GM18519 (cell line): ENCODE results near the gene TSSC4.
A peak's percentile ranks its signal among the peaks of the same experiment; 100 is the strongest.
"Not testable (repeated sequence)": the region's sequence is repeated elsewhere in the genome, so short reads cannot be mapped to it uniquely, and the experiment has no call there.

ENCODE experiments used
- ATAC-seq: cut with Tn5 transposase; IDR thresholded peaks from one replicate; pipeline ENCODE4 v1.9.1; 2021; ENCODE audit warnings: mild to moderate bottlenecking, moderate library complexity; ENCODE audit not compliant: unreplicated experiment, low FRiP score

The TSSC4 gene

GRCh38 chr11:2400069-2400761, at the start of gene TSSC4:
TSS of gene TSSC4 (plus strand) at chr11:2400750. CDS start at chr11:2402634, 1,884 bp downstream.
- peak; percentile 66 for ATAC-seq

- no peak for ATAC-seq
Measured at GRCh38 chr11:2351701-2352100, 48.8 kb upstream of the TSSC4 start.

DNA sequence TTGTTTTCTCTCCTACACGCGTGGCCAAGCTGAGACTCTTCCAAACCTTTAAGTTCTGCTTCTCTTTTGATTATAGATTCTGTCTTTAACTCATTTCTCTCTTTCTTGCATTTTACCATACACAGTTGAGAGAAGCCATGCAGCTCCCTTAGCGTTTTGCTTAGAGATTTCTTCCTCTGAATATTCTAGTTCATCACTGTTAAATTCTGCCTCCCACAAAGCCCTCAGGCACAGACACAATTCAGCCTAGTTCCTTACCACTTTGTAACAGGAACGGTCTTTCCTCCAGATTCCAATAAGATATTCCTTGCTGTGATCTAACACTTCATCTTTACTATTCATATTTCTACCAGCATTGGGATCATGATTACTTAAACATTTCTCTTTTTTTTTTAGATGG, 48.1 kb upstream of the TSSC4 start:
- ATAC-seq = no peak

DNA sequence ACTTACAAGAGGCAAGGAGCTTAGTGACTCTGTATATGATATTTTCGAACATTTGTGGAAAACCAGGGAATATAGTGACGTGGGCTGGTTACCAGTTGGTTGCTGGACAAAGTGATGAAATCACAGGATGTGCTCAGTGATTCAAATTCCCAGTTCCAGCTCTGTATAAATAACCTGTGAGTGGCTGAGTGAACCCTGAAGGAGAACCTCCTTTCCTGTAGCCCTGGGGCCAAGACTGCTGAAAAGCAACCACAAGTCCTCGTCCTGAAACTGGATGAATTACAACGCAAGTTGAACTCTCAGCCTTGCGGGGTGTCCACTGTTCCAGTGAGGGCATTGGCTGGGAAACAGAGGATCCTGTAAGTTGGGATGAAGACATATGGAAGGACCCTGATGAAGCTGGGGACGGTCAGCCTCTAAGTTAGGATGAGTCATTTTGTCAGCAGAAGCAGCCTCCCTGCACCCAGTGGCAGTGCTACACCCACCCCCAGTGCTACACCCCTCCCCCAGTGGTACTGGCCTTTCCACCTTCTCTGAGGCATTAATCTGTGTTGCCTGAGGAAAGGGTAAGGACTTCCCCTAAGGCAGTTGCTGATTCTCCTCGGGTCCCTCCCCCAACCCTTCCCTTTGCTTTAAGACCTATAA, 45.4 kb upstream of the TSSC4 start:
- no peak for ATAC-seq

DNA sequence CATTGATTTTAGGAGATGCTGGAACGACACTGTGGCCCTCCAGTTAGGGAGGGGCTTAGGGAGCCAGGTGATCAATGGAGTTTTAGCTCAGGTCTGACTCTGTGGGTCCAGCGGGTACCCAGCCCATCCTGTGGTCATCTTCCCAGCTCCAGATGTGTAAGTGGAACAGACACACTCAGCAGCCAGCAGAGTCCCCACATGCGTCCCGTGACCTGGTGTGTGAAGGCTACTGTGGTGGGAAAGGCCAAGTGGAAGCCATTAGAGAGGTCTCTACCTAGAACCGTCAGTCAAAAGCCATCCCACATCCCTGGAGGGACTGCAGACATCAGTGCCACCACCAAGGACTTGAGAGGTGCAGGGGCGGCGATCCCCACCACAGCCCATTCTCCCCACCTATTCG, 43.3 kb upstream of the TSSC4 start:
- no peak for ATAC-seq

DNA sequence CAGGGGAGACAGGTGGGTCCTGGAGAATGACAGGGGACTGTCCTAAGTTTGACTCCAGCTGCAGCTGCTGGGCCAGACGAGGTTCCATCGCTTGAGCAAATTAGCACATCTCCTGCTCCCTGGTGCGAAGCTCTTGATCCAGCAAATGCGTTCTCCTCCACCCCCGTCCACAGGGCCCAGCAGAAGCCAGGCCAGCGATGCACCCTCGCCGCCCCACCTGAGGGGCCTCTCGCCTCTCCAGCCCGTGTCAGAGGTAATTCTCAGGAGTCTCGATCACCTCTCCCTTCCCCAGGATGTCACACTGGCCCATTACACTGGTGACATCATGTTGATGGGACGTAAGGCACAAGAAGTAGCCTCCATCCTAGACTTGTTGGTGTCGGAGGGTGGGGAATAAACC, 42.9 kb upstream of the TSSC4 start:
- not testable (repeated sequence) for ATAC-seq

- ATAC-seq = no peak
Measured at GRCh38 chr11:2358754-2359442, 41.7 kb upstream of the TSSC4 start.

- no peak for ATAC-seq
Measured at GRCh38 chr11:2359557-2359956, 41.0 kb upstream of the TSSC4 start.

- ATAC-seq = no peak
Measured at GRCh38 chr11:2360081-2360642, 40.4 kb upstream of the TSSC4 start.

GRCh38 chr11:2361565-2361964, 39.0 kb upstream of the TSSC4 start:
- ATAC-seq = no peak

- ATAC-seq = no peak
Measured at GRCh38 chr11:2362414-2362813, 38.1 kb upstream of the TSSC4 start.

DNA sequence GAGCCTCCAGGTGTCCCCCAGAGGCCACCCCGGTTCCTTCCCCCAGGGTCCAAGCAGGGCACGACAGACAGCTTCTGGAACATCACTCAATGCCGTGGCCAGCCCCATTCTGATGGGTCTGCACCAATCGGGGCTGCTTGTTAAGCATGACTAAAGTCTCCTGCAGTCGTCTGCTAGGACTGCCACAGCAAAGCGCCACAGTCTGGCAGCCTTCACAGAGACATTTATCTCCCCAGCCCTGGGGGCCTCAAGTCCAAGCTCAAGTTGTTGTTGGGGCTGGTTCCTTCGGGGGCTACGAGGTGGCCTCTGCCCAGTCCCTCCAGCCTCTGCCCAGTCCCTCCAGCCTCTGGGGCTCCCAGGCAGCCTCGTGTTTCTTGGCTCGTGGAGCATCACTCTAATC, 37.4 kb upstream of the TSSC4 start:
- no peak for ATAC-seq

DNA sequence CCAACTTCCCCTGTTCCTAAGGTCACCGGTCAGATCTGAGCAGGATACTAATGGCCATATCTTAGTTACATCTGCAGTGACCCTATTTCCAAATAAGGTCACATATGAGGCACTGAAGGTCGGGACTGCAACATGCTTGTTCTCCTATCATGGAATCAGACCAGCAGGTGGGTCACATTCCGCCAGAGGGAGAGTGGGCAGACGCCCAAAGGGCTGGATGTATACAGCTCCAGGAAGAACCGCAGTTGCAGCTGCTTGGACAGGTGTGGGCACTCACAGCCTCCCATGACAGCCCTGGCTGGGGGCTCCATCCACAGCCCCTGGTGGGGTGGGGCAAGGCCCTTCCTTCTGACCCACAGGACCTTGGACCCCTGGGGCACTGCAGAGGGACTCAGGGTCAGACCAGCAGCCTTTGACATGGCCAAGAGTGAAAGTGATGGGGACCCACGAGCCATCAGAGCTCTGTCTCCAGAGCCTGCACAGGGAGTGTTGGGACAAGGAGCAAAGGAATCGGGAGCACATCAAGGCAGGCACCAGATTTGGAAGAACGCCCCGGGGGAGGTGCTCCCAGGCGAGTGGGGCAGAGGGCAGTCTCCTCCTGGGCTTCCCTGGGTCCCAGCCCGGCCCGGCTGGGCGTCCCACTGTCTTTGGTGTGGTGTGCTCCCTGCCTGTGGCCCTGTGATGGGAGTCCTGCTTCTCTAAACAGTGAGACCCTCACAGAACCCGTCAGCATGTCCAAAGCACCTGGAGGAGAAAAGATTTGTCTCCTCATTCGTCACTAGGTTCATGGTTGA, 36.8 kb upstream of the TSSC4 start:
- ATAC-seq = no peak

DNA sequence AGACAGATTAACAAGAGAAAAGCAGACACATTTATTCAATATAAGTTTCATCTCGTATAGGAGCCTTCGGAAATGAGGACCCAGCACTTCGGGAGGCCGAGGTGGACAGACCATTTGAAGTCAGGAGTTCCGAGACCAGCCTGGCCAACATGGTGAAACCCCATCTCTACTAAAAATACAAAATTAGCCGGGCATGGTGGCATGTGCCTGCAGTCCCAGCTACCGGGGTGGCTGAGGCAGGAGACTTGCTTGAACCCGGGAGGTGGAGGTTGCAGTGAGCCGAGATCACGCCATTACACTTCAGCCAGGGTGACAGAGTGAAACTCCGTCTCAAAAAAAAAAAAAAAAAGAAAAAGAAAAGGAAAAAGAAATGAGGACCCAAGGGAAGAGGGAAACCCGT, 36.2 kb upstream of the TSSC4 start:
- not testable (repeated sequence) for ATAC-seq

- no peak for ATAC-seq
Measured at GRCh38 chr11:2365571-2366210, 34.9 kb upstream of the TSSC4 start.

DNA sequence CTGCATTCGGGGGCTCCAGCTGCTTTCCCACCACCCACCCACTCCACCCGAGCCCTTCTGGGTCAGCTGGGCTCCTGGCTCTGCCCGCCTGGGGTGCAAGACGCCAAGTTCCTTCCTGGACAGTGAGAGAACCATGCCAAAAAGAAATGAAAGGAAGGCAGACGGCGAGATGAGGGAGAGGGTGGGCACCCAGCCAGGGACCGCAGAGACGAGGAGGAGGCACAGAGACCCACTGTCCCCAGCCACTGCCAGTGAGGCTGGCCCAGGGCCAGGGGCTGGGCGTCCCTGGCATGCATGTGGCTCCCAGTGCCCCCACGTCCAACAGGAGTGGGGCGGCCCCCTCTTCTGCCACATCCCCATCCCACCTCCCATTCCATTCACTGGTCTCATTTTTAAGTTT, 34.3 kb upstream of the TSSC4 start:
- ATAC-seq = no peak

DNA sequence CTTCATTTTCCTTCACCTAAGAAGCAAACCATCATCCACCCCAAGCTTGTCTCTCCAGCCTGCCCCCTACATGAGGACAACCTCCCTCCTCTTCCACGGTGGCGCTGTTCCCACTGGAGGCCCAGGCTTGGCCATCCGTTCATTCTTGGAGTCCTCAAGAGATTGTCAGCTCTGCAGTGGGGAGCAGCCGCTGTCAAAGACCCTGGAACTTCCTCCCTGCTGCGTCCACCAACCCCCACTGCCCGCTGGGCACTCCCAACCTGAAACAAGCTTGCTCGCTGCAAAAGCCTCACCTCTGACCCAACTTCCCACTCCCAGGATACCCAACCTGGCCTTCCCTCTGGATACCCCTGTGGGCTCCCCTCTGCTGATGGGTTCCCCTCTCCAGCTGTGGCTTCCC, 33.8 kb upstream of the TSSC4 start:
- ATAC-seq = no peak

DNA sequence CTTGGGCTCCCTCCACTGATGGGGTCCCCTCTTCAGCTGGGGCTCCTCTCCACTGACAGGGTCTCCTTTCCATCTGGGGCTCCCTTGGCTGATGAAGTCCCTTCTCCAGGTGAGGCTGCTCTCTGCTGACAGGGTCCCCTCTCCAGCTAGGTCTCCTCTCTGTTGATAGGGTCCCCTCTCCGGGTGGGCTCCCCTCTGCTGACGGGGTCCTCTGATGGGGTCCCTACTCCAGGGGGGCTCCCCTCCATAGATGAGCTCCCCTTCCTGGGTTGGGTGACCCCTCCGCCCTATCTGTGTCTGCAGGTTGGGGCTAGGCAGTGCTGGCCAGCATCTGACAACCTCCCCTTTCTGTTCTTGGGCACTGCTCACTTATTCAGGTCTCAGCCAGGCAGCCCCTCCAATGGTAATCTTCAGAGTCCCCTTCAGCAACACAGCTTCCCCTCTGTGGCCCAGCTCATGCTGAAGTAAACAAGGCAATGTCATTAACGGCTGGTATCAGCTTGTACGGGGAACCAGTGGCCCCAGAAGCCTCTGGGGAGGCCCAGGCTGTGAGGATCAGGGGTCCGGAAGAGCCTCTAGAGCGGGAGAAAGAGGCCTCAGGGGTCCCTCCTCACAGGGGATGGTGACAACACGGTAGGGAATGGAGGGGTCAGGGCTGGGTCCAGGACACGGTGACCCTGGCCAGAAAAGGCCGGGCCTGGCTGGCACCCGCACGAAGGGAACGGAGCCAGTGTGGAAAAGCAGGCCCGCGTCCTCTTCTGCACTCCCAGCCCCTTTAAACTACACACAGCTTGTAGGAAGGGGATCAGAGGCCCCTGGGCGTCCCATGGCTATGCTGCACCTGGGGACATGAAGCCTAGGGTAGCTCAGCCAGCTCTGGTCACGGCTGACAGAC, 33.0 kb upstream of the TSSC4 start:
- no peak for ATAC-seq

DNA sequence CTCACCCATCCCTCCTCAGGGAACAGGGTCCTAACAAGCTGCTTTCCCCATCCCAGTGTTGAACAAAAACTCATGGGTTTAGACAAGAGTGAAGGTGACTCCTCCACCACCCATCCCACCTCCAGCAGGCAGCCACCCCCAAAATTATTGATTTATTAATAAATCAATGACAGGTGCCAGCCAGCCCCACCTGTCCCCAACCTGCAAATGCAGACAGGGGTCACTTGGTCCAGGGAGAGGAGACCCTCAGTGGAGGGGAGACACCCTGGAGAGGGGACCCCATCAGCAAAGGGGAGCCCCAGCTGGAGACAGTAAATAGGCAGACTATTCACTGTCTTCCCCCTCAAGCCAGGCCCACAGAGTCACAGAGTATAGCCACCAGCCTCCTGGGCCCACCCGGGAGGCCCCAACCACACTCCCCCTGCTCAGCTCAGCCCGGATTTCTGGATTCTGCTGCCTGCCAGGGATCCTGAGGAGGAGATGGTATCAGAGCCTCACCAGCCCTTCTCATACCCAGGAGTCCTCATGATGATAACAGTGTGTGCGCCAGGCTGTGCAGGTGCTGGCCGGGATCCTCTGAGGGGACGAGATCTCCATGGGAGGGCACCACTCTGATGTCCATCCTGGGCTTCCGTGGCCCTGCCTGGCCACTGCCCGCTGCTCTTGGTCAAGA, 32.2 kb upstream of the TSSC4 start:
- ATAC-seq = no peak
